Ectodermal cell (in vitro differentiated cells): ENCODE results near the gene CFH.
"Not testable (repeated sequence)": the region's sequence is repeated elsewhere in the genome, so short reads cannot be mapped to it uniquely, and the experiment has no call there.

Experiments used
- H3K27ac ChIP-seq: 2 replicates; pipeline ENCODE4 v1.7.0; 2013; ENCODE audit warnings: mild to moderate bottlenecking, low read depth, low read length; ENCODE audit not compliant: insufficient read depth, poor library complexity, severe bottlenecking
- H3K27me3 ChIP-seq: 2 replicates; pipeline ENCODE4 v1.7.0; 2013; ENCODE audit warnings: mild to moderate bottlenecking, low read length; ENCODE audit not compliant: insufficient read depth, control insufficient read depth, poor library complexity, severe bottlenecking
- H3K36me3 ChIP-seq: one replicate; pipeline ENCODE4 v1.7.0; 2013; ENCODE audit warnings: low read length; ENCODE audit not compliant: control insufficient read depth, insufficient read depth
- H3K4me1 ChIP-seq: one replicate; pipeline ENCODE4 v1.7.0; 2013; ENCODE audit warnings: low read length; ENCODE audit not compliant: control insufficient read depth, insufficient read depth
- H3K4me3 ChIP-seq: 2 replicates; pipeline ENCODE4 v1.7.0; 2013; ENCODE audit warnings: low read depth, low read length, control low read depth; ENCODE audit not compliant: insufficient read depth
- H3K9me3 ChIP-seq: 2 replicates; pipeline ENCODE4 v1.7.0; 2013; ENCODE audit warnings: mild to moderate bottlenecking, low read length, moderate library complexity; ENCODE audit not compliant: control insufficient read depth
- WGBS, 2 experiments: methylation state at CpG; one replicate each; pipeline ENCODE4 v1.1.7; 2013; ENCODE audit warnings: missing lambda C conversion rate in 2 of 2; 5-methylcytosine and 5-hydroxymethylcytosine counted together

Gene CFH

DNA sequence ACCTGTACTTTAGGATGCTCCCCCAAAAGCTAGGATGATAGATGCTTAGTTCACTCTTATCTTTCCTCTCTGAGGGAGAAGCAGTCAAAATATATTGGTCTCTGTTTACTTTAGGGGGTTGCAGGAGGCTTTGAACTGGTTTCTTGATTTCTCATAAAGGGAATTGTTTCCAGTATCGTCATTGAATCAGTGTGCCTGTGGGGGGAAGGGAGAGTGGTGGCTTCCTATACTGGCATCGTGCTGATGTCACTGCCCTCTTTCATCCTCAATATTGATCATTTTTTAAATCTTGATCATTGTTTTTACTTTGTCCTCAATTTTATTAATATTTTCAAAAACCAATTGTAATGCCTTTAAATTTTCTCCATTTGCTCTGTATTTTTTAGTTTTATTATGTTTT, 82.6 kb downstream of the CFH start:
- H3K36me3 ChIP-seq: no peaks in the 10 kb centered on the region
- WGBS, 2 experiments: 86 to 88% methylated on average over 1 of the region's 2 CpGs

DNA sequence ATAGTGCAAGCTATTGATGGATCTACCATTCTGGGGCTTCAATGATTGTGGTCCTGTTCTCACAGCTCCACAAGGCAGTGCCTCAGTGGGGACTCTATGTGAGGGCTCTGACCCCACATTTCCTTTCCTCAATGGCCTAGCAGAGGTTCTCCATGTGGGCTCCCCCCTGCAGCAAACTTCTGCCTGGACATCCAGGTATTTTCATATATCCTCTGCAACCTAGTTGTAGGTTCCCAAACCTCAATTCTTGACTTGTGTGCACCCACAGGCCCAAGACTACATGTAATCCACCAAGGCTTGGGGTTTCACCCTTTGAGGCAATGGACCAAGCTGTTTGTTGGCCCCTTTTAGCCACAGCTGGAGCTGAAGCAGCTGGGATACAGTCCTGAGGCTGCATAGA, 86.9 kb downstream of the CFH start:
- H3K27ac ChIP-seq: no peak overlapping the region
- no peak overlapping the region for H3K4me3 ChIP-seq
- H3K4me1 ChIP-seq: no peaks in the 10 kb centered on the region
- H3K9me3 ChIP-seq: peaks cover 2% of the 10 kb centered on the region
- H3K36me3 ChIP-seq: no peaks in the 10 kb centered on the region
- no peaks in the 10 kb centered on the region for H3K27me3 ChIP-seq

More for the DNA sequence above, 82.6 kb downstream of the CFH start:
- no peak overlapping the region for H3K4me3 ChIP-seq
- H3K4me1 ChIP-seq: no peaks in the 10 kb centered on the region
- no peak overlapping the region for H3K27ac ChIP-seq
- no peaks in the 10 kb centered on the region for H3K9me3 ChIP-seq
- H3K27me3 ChIP-seq: no peaks in the 10 kb centered on the region

DNA sequence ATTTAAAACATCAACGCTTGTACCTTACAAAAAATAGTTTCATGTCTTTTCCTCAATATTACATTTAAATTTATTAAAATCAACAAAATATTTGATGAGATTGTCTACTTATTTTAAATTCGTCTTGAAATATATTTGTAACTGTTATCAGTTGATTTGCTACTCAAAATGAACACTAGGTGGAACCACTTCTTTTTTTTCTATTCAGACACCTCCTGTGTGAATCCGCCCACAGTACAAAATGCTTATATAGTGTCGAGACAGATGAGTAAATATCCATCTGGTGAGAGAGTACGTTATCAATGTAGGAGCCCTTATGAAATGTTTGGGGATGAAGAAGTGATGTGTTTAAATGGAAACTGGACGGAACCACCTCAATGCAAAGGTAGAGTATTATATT, 91.4 kb downstream of the CFH start:
- not testable (repeated sequence) for H3K4me3 ChIP-seq, H3K27ac ChIP-seq, H3K9me3 ChIP-seq, H3K27me3 ChIP-seq, H3K36me3 ChIP-seq, H3K4me1 ChIP-seq
- 55 to 58% methylated on average over 4 to 5 of the region's 6 CpGs for WGBS, 2 experiments

DNA sequence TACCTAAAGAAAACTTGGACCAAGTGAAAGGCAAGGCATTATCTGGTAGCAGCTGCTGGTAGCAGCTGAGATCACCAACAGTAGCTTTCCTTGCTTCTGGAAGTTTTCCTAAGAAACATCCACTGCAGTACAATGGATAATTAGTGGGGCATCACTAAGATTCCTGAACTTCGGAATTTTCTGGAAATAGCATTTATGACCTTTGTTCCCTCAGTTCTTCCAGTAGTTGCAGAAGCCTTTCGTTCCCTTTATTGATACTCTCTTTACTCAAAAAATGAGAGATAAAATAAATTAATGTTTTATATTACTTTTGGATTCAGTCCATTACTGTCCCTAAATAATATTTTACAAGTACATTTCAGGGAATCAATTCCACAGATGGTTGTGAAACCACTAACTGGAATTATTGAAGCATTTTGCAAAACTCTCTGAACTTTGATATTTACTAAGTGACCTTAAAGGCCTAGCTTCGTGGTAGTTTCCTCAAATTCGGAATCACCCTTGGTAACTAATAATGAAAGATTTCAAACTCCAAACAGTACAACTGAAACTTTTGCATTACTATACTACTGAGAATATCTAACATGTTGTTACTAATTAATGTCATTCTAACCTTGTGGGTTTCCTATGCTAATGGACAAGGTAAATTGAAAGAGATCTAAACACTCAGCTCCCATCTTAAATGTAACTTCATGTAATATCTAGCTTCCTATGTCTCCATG, 113.3 kb downstream of the CFH start:
- not testable (repeated sequence) for H3K36me3 ChIP-seq, H3K4me1 ChIP-seq, H3K4me3 ChIP-seq, H3K27me3 ChIP-seq, H3K27ac ChIP-seq, H3K9me3 ChIP-seq
- 90 to 94% methylated on average over 2 to 4 of the region's 4 CpGs for WGBS, 2 experiments

DNA sequence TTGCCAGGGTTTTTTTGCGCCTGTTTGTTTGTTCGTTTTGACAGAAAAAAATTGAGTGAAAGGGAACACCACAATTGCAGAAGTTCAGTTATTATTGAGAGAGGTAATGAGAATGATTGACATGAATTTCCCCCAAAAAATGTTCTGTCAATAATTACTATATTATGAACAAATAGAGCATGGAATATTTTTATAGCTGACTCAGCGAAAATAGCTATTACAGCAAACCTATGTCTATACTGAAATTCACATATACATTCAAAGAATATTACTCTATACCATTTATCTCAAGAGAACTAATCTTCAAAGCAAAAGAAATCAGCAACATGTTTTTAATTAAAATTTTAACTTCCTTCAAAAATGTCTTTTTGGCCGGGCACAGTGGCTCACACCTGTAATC, 118.0 kb downstream of the CFH start:
- H3K36me3 ChIP-seq, H3K9me3 ChIP-seq, H3K27ac ChIP-seq, H3K4me3 ChIP-seq, H3K4me1 ChIP-seq, H3K27me3 ChIP-seq: not testable (repeated sequence)
- whole genome bisulfite sequencing, 2 experiments: 85 to 89% methylated on average over 4 of the region's 4 CpGs

DNA sequence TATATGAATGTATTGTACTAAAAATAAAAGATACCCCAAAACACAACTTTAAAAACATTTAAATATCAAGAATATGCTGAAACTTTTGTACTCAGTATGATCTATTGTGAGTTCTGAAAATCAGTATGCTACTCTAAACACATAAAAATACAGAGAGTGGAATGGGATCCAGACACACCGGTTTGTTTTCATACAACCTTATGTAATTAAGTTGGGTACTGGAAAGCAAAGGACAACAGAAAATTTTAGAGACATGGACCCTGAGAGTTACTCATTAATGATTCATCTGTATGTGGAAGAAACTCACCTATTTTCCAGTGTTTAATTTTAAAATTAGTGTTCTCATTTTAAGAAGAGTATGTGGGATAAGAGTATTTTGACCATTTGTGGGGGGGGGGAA, 121.9 kb downstream of the CFH start:
- Histone ChIP-seq H3K4me3 (no peak overlapping the region), H3K4me1 (no peaks in the 10 kb centered on the region), H3K36me3 (no peaks in the 10 kb centered on the region), H3K9me3 (no peaks in the 10 kb centered on the region), H3K27me3 (no peaks in the 10 kb centered on the region), H3K27ac (no peak overlapping the region)
- 92 to 100% methylated on average over 1 of the region's 1 CpG for WGBS, 2 experiments

DNA sequence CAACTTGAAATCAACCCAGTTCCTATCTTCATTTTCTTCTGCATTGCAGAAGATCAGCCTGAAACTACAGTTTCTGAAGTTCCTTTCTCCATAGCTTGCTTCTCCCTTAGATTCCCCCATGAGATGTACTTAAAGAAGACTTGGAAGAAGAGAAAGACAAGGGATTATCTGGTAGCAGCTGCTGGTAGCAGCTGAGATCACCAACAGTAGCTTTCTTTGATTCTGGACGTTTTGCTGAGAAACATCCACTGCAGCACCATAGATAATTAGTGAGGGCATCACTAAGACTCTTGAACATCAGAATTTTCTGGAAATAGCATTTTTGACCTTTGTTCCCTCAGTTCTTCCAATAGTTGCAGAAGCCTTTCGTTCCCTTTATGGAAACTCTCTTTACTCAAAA, 122.3 kb downstream of the CFH start:
- 58 to 69% methylated on average over 1 of the region's 2 CpGs for WGBS, 2 experiments
- H3K36me3 ChIP-seq: no peaks in the 10 kb centered on the region
- H3K4me1 ChIP-seq: no peaks in the 10 kb centered on the region
- no peaks in the 10 kb centered on the region for H3K27me3 ChIP-seq
- no peak overlapping the region for H3K27ac ChIP-seq
- no peaks in the 10 kb centered on the region for H3K9me3 ChIP-seq
- no peak overlapping the region for H3K4me3 ChIP-seq

DNA sequence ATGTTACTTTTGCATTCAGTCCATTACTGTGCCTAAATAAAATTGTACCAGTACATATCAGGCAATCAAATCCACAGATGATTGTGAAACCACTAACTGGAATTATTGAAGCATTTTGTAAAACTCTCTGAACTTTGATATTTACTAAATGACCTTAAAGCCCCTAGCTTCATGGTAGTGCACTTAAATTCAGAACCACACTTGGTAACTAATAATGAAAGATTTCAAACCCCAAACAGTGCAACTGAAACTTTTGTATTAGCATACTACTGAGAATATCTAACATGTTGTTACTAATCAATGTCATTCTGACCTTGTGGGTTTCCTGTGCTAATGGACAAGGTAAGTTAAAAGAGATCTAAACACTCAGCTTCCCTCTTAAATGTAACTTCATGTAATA, 122.8 kb downstream of the CFH start, which contains the start of gene CFHR3:
TSS of gene CFHR3 (plus strand) at position 238 of the 400 bp plus-strand sequence. CDS start at position 285, 47 bp downstream.
- H3K27me3 ChIP-seq: no peaks in the 10 kb centered on the region
- H3K4me3 ChIP-seq: no peak within 1 kb of the TSS
- no peak within 1 kb of the TSS for H3K27ac ChIP-seq
- no peaks in the 10 kb centered on the region for H3K4me1 ChIP-seq
- no peaks in the 10 kb centered on the region for H3K9me3 ChIP-seq
- no peaks in the 10 kb centered on the region for H3K36me3 ChIP-seq

DNA sequence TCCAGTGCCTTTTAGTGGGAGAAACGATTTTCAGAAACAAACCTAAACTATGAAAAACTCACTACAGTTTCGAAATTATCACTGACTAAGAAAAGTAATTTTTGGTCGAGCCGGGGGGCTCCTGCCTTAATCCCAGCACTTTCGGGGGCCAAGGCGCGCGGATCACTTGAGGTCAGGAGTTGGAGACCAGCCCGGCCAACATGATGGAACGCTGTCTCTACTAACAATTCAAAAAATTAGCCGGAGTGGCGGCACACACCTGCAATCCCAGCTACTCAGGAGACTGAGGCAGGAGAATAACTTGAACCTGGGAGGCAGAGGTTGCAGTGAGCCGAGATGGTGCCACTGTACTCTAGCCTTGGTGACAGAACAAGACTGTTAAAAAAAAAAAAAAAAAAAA, 125.8 kb downstream of the CFH start:
- H3K4me3 ChIP-seq: no peak overlapping the region
- no peaks in the 10 kb centered on the region for H3K4me1 ChIP-seq
- H3K27me3 ChIP-seq: no peaks in the 10 kb centered on the region
- H3K27ac ChIP-seq: no peak overlapping the region
- no peaks in the 10 kb centered on the region for H3K36me3 ChIP-seq
- H3K9me3 ChIP-seq: no peaks in the 10 kb centered on the region
- 94 to 97% methylated on average over 13 of the region's 13 CpGs for WGBS, 2 experiments

DNA sequence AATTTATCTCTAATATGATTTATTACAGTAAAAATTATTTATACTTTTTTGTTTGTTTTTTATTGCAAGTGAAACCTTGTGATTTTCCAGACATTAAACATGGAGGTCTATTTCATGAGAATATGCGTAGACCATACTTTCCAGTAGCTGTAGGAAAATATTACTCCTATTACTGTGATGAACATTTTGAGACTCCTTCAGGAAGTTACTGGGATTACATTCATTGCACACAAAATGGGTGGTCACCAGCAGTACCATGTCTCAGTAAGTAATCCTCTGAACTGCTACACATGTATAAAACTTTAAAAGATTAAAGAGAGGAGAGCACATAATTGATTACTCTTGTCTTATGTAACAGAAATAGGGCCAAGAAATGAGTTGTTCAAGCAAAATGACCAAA, 127.2 kb downstream of the CFH start:
- Histone ChIP-seq H3K4me1 (no peaks in the 10 kb centered on the region), H3K27ac (no peak overlapping the region), H3K9me3 (no peaks in the 10 kb centered on the region), H3K4me3 (no peak overlapping the region), H3K27me3 (no peaks in the 10 kb centered on the region), H3K36me3 (no peaks in the 10 kb centered on the region)
- 100% methylated on average over 1 of the region's 1 CpG for WGBS, 2 experiments

DNA sequence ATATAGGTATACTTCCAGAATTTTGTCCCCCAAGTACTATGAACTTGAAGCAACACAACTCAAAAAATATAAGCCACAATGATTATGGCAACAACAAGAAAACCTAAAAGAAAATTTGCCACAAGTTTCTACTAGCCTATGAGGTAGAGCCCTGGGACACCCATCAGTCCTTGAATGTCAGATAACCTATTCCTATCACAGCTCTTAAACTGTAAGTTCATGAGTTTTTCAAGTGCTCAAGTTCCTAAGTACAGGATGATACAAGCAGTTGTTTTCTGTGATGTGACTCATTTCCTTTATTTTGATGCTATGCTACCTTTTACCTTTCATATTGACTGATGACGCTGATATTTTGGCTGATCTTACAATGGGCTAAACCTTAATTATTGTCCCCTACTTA, 139.4 kb downstream of the CFH start:
- H3K4me1 ChIP-seq, H3K36me3 ChIP-seq, H3K27ac ChIP-seq, H3K4me3 ChIP-seq, H3K27me3 ChIP-seq, H3K9me3 ChIP-seq: not testable (repeated sequence)
- WGBS, 2 experiments: no CpG with 5 or more reads among the region's 1 CpG
